OCI-LY1 (cell line): Measurements from ENCODE around the gene GALNT18.

ENCODE experiments used
- CTCF ChIP-seq: fragments of 200-600 bp; sonication (generic), shearing (Covaris generic); IDR thresholded peaks from 2 replicates; pipeline ENCODE4 v1.5.1; 2017; ENCODE audit warnings: mild to moderate bottlenecking, antibody characterized with exemption, low read length, moderate library complexity, mixed read lengths
- EZH2 ChIP-seq: fragments of 200-600 bp; sonication (generic), shearing (Covaris generic); IDR thresholded peaks from 2 replicates; pipeline ENCODE4 v1.8.0; 2017; ENCODE audit warnings: borderline replicate concordance, mixed run types, mild to moderate bottlenecking, antibody characterized with exemption, low read length, moderate library complexity, mixed read lengths

- TF ChIP-seq CTCF = no peak
- no peak for TF ChIP-seq EZH2
Measured at GRCh38 chr11:11464555-11464954, 157.2 kb downstream of the GALNT18 start.
